BE2C (cell line): Measurements from ENCODE around the gene STOM.

ENCODE experiments used
- DNase-seq: peaks from one replicate; pipeline ENCODE4 v3.0.0-alpha.2; 2020
- H3K27me3 ChIP-seq: fragments of 250-450 bp; sonication (Bioruptor Pico); 2 replicates; pipeline ENCODE4 v1.5.1; 2020; ENCODE audit warnings: mild to moderate bottlenecking
- H3K36me3 ChIP-seq: fragments of 250-450 bp; sonication (Bioruptor Pico); 2 replicates; pipeline ENCODE4 v1.5.1; 2020; ENCODE audit warnings: mild to moderate bottlenecking
- H3K4me1 ChIP-seq: fragments of 250-450 bp; sonication (Bioruptor Pico); 2 replicates; pipeline ENCODE4 v1.5.1; 2020
- H3K4me3 ChIP-seq: 2 replicates; pipeline ENCODE4 v1.5.1; 2011; ENCODE audit warnings: low read depth, low read length
- H3K9me3 ChIP-seq: fragments of 250-450 bp; sonication (Bioruptor Pico); 2 replicates; pipeline ENCODE4 v1.5.1; 2020
- TF ChIP-seq, protein P1 (sequence below): IDR thresholded peaks from 2 replicates; pipeline ENCODE4 v1.5.1; 2012; ENCODE audit warnings: mild to moderate bottlenecking, low read depth, low read length

Gene STOM

DNA sequence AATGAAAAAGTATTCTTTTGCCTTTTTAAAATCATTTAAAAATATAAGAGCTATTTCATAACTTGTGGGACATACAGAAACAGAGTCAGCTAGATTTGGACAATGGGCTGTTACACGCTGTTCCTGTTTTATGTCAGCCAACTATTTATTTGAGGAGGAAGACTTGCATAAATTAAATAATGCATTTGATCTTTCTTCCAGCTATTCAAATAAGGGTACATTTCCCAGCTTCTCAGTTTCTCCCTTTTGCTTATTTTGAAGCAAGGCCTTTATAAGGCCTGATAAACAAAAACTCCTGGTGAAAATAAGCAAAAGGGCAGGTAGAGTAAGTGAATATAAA is 6.5 kb downstream of the STOM start:
- no peak for DNase-seq
- H3K27me3 ChIP-seq = no peaks in the 10 kb centered on the region
- H3K36me3 ChIP-seq = no peaks in the 10 kb centered on the region
- TF ChIP-seq, protein P1, sequence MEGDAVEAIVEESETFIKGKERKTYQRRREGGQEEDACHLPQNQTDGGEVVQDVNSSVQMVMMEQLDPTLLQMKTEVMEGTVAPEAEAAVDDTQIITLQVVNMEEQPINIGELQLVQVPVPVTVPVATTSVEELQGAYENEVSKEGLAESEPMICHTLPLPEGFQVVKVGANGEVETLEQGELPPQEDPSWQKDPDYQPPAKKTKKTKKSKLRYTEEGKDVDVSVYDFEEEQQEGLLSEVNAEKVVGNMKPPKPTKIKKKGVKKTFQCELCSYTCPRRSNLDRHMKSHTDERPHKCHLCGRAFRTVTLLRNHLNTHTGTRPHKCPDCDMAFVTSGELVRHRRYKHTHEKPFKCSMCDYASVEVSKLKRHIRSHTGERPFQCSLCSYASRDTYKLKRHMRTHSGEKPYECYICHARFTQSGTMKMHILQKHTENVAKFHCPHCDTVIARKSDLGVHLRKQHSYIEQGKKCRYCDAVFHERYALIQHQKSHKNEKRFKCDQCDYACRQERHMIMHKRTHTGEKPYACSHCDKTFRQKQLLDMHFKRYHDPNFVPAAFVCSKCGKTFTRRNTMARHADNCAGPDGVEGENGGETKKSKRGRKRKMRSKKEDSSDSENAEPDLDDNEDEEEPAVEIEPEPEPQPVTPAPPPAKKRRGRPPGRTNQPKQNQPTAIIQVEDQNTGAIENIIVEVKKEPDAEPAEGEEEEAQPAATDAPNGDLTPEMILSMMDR = no peak
- no peaks in the 10 kb centered on the region for H3K9me3 ChIP-seq
- peaks cover 25% of the 10 kb centered on the region for H3K4me1 ChIP-seq
- H3K4me3 ChIP-seq = no peak overlapping the region

DNA sequence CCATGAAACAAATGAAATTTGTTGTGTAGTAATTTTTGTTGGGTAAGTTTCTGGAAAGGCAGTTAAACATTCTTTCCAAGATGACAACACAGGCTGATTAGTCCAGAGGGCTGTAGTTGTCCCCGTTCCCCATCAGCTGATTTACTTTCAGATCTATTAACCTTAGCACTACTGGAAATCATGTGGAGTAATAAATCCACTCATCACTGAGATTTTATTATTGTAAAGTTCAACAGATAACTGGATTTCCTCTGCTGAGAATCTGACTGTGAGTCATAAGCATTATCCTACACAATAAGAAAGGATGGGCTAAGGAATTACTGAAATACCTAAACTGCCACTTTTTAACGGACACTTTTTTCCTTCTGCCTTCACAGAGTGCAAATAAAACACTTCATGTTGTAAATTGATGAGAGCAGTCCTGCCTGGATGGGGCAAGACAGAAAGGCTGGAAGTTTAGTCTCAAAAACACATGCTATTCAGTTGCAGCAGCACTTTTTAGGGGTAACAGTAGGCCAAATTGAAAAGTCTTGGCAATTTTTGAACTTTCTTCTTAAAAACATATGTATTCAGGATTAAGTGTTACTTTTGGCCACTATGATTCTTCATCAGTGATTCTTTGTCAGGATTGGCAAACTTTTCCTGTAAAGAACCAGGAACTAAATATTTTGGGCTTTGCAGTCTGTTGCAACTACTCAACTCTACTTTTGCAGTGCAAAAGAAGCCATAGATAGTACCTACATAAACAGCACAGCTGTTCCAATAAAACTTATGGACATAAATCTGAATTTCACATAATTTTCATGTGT is 7.0 kb downstream of the STOM start:
- no peaks in the 10 kb centered on the region for H3K27me3 ChIP-seq
- peaks cover 25% of the 10 kb centered on the region for H3K4me1 ChIP-seq
- no peak for DNase-seq
- no peak overlapping the region for H3K4me3 ChIP-seq
- TF ChIP-seq, protein P1 = no peak
- H3K36me3 ChIP-seq = no peaks in the 10 kb centered on the region
- no peaks in the 10 kb centered on the region for H3K9me3 ChIP-seq

DNA sequence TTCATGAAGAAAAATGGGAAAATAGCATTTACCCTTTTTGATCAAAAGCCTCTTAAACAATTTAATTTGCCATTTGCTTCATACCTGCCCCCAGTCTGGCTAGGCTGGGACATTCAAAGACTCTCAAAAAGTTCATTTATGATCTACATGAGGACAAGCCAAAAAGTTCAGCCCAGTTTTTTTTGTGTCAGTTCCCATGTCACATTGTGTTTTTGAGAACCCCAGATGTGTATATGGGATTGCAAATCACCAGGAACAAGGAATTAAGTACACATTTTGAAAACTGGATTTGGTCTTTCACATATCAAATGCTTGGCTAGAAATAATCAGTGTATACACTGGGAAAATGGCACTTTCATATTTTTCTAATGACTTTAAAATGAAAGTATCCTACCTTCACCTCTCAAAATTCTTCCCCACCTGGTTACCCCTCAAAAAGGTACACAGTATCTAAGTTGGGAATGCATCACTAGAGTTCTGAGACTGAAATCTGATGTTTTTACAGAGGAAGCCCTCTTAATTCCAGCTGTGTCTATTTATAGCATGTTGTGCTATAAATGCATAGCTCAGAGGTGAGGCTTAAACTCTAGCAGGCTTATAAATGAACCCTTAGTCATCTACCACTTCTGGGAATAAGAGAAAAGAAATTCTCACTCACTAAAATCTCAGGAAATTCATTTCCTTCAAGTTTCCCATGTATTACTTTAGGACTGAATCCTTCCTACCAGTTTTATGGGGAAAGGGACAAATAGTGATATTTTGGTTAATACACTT is 9.3 kb downstream of the STOM start:
- TF ChIP-seq, protein P1 = no peak
- Histone ChIP-seq H3K36me3 (no peaks in the 10 kb centered on the region), H3K9me3 (no peaks in the 10 kb centered on the region), H3K4me3 (no peak overlapping the region), H3K4me1 (peaks cover 25% of the 10 kb centered on the region), H3K27me3 (no peaks in the 10 kb centered on the region)
- DNase-seq = no peak

DNA sequence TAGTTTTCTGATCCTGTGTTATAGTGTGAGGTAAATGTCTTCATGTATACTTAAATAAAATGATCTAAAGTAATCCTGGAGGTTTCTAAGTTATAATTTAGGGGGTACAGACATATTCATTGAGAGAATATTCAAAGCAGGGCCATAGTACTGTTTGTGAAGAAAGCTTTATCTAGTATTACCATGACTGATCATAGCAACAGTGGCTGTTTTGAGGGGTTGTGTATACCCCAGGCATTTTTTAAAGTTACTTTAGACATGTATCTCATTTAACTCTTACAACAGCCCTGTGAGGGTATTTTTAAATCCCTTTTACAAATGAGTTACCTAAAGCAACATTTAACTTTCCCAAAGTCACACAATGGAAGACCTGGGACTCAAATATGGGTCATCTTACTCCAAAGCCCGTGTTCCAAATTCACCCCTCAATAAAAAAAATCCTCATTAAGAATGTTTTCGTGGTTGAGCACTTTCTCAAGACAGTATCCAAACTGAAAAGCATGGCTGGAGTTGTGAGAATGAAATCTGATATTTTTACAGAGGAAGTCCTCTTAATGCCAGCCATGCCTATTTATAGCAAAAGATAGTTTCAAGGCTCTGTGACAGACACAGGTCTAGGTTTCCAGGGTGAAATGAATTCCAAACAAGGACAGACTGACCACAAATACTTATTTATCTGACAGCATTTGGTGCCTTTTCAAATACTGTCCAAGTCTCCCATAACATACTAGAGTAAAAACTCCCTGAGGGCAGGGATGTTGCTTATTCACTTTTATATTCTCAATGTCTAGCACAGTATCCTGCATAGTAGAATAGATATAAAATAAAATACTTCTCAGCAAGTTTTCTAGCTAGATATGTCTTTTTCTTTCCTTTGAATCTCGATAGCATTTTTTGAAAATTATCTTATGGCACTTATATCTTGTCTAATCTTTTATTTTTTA is 10.4 kb downstream of the STOM start:
- no peaks in the 10 kb centered on the region for H3K9me3 ChIP-seq
- TF ChIP-seq, protein P1 = no peak
- peaks cover 18% of the 10 kb centered on the region for H3K4me1 ChIP-seq
- no peaks in the 10 kb centered on the region for H3K27me3 ChIP-seq
- no peaks in the 10 kb centered on the region; the same call in 1 of the 2 replicates for H3K36me3 ChIP-seq
- no peak for DNase-seq
- no peak overlapping the region for H3K4me3 ChIP-seq

DNA sequence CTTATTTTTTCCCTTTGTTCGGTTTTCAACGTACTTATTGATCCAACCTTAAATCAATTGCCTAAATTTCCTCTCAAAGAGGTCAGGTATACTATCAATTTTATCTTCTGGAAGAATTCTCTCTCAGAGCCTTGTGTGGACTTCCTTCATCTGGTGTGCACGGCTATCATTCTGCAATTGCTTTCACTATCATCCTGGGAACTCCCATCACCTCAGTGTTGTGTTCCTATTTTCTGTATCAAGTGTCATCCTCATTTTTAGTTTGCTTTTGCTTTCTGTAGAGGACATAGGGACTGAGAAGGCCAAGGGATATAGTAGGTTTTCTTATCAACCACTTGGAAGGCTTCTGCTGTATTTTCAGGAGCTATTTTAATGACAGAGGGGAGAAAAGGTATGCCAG is 11.3 kb downstream of the STOM start:
- TF ChIP-seq, protein P1 = no peak
- Histone ChIP-seq H3K4me3 (no peak overlapping the region), H3K36me3 (peaks cover 3% of the 10 kb centered on the region), H3K27me3 (no peaks in the 10 kb centered on the region), H3K9me3 (no peaks in the 10 kb centered on the region), H3K4me1 (peaks cover 11% of the 10 kb centered on the region)
- DNase-seq = no peak
